H7 (cell line): ENCODE measurements around the gene TMEM131. TPM values are rescaled to one million over a fixed set of nuclear protein-coding genes. Genes with fewer than 3 reads are reported as not detected.

Source experiments
- DNase-seq: peaks from one replicate; pipeline ENCODE4 v3.0.0; 2012
- H3K27me3 ChIP-seq: 2 replicates; pipeline ENCODE4 v1.6.0; 2011; ENCODE audit warnings: mild to moderate bottlenecking, low read length; ENCODE audit not compliant: control insufficient read depth, insufficient read depth
- H3K36me3 ChIP-seq: replicated peaks from 2 replicates; pipeline ENCODE4 v1.5.1; 2011; ENCODE audit warnings: low read length; ENCODE audit not compliant: control insufficient read depth, insufficient read depth
- H3K4me3 ChIP-seq: 2 replicates; pipeline ENCODE4 v1.5.1; 2011; ENCODE audit warnings: low read depth, mild to moderate bottlenecking, control low read depth, low read length, moderate library complexity; ENCODE audit not compliant: insufficient read depth
- total RNA-seq: library from RNA; depleted of rRNA; stranded (reverse); fragments of >200 nt; shearing (Covaris generic); gene quantifications from 2 replicates; pipeline ENCODE4 v1.2.3, GENCODE V29; 2014

TMEM131 gene
- total RNA-seq, 1 experiment from 2014 or later, result 7.4 TPM

GRCh38 chr2:97991081-97991856 is 4.5 kb downstream of the TMEM131 start:
- DNase-seq, result no peak

GRCh38 chr2:97988722-97989121 is 7.0 kb downstream of the TMEM131 start:
- no peak for DNase-seq
- no peak overlapping the region for H3K4me3 ChIP-seq

More at GRCh38 chr2:97991081-97991856, 4.5 kb downstream of the TMEM131 start:
- Histone ChIP-seq H3K4me3 (no peak overlapping the region), H3K27me3 (no peaks in the 10 kb centered on the region), H3K36me3 (no peaks in the 10 kb centered on the region)

GRCh38 chr2:97985998-97986397 is 9.8 kb downstream of the TMEM131 start:
- DNase-seq, result no peak
- Histone ChIP-seq H3K27me3 (no peaks in the 10 kb centered on the region), H3K36me3 (no peaks in the 10 kb centered on the region), H3K4me3 (no peak overlapping the region)

More at GRCh38 chr2:97988722-97989121, 7.0 kb downstream of the TMEM131 start:
- H3K27me3 ChIP-seq, result no peaks in the 10 kb centered on the region
- no peaks in the 10 kb centered on the region for H3K36me3 ChIP-seq

DNA sequence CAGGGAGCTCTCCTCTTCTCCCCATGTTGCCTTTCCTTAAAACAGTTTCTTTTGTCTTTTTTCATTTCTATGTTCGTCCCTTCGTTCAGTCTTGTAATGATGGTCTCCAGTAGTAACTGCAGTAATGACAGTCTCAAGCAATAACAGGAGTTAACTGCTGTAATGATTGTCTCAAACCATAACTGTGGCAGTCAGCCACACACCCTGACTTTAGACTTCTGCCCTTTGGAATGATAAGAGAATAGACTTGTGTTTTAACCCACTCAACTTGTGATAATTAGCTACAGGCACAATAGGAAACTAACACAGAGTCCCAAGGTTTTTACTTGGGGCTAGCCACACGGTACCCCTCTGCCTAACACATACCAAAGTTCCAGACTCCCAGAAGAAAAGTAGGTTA is 12.1 kb downstream of the TMEM131 start:
- Histone ChIP-seq H3K4me3 (no peak overlapping the region), H3K36me3 (no peaks in the 10 kb centered on the region), H3K27me3 (no peaks in the 10 kb centered on the region)

DNA sequence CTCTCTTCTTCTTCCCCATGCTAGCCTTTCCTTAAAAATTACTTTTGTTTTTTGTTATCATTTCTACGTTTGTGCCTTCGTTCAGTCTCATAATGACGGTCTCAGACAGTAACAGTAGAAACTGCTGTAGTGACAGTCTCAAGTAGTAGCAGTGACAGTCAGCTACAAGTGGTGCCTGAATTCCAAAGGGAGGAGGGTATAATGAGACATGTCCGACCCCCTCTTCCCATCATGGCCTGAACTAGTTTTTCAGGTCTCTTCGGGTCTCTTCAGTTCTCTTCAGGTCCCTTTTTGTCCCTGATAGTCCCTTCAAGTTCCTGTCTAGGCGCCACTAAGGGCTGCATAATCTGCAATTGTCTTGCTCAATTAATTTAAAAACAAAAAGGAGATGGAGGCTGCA is 12.6 kb downstream of the TMEM131 start:
- DNase-seq, result no peak
- Histone ChIP-seq H3K36me3 (no peaks in the 10 kb centered on the region), H3K27me3 (no peaks in the 10 kb centered on the region), H3K4me3 (no peak overlapping the region)

More for the DNA sequence above, 12.1 kb downstream of the TMEM131 start:
- no peak for DNase-seq

DNA sequence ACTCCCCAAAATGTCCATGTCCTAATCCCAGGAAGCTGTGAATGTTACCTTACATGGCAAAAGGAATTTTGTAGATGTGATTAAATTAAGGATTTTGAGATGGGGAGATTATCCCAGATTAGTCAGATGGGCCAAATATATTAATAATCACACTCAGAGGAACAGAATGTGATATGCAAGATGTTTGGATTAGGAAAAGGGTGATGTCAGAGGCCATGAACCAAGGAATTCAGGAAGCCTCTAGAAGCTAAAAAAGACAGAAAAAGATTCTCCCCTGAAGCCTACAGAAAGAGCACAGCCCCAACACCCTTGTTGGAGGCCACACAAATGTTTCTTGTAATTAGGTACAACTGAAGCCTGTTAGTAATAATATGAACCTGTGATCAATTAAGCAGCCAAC is 13.1 kb downstream of the TMEM131 start:
- no peaks in the 10 kb centered on the region for H3K27me3 ChIP-seq
- H3K36me3 ChIP-seq, result no peaks in the 10 kb centered on the region
- DNase-seq, result no peak
- H3K4me3 ChIP-seq, result no peak overlapping the region

DNA sequence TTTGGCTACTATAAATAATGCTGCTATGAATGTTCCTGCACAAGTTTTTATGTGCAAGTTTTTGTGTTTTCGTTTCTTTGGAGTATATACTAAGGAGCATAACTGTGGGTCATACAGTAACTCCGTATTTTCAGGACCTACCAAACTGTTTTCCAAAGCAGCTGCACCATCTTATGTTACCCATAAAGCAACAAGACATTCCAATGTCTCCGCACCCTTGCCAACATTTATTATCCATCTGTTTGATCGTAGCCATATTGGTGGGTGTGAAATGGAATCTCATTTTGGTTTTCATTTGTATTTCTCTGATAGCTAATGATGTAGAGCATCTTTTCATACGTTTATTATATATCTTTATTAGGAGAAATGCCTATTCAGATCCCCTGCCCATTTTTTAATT is 13.8 kb downstream of the TMEM131 start:
- Histone ChIP-seq H3K27me3 (no peaks in the 10 kb centered on the region), H3K36me3 (no peaks in the 10 kb centered on the region), H3K4me3 (no peak overlapping the region)
- no peak for DNase-seq

GRCh38 chr2:97979904-97980303 is 15.8 kb downstream of the TMEM131 start:
- no peak for DNase-seq
- Histone ChIP-seq H3K4me3 (no peak overlapping the region), H3K36me3 (no peaks in the 10 kb centered on the region), H3K27me3 (no peaks in the 10 kb centered on the region)

DNA sequence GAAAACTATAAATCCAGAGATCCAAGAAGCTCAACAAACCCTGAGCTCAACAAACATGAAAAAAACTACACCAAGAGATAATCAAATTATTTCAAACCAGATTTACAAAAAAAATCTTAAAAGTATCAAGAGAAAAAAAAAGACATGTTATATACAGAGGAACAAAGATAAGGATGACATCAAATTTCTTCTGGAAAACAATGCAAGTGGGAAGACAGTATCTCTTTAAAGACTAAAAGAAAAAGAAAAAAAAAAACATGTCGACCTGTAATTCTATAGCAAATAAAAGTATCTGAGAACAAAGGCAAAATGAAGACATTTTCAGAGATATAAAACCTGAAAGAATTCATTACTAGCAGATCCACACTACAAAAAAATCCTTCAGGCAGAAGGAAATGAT is 21.3 kb downstream of the TMEM131 start:
- Histone ChIP-seq H3K27me3 (no peaks in the 10 kb centered on the region), H3K4me3 (no peak overlapping the region), H3K36me3 (no peaks in the 10 kb centered on the region)
- no peak for DNase-seq

GRCh38 chr2:97970293-97971060 is 25.3 kb downstream of the TMEM131 start:
- no peak overlapping the region for H3K4me3 ChIP-seq
- H3K27me3 ChIP-seq, result no peaks in the 10 kb centered on the region
- no peaks in the 10 kb centered on the region for H3K36me3 ChIP-seq
- DNase-seq, result no peak

DNA sequence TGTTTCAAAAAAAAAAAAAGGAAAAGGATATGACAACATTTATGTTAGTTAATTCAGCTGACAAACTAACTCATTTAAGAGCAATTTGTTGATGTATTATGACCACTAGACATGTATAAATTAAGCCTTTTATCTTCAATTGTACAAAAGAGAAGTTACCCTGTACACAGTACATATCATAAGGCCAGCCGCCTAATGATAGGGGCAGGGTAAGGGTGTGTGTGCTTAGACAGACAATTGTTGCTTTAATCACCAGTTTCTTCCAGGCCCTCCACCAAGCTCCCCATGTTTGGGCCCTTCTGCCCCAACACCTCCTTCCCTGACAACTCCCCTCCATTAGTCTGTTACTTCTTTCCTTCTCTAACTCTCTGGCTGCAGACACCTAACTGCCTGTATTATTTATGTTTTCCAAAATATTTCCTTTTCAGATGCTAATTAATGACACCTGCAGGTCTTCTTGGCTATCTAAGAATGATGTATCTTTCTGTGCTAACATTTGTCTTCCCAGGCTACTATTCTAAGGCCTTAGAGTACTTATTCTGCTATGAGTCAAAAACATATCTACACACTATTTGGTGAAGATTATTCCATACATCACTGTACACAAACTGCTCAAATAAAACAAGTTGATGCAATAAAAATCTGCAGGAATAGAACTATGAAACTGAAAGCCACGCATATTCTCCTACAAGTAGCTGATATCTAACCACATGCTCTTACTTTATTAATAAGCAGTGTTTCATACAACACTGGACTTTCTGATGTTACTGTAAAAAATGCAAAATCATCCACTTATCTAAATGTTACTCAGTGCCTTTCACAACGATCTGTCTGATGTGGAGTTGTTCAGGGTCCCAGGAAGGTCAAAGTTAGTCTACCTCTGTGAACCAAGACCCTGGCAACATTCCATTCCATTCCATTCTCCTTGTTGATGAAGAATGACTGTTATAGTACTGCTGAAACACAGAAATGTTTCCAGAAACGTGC is 26.4 kb downstream of the TMEM131 start:
- Histone ChIP-seq H3K27me3 (no peaks in the 10 kb centered on the region), H3K4me3 (no peak overlapping the region), H3K36me3 (no peaks in the 10 kb centered on the region)
- DNase-seq, result no peak

- no peak for DNase-seq
- Histone ChIP-seq H3K27me3 (no peaks in the 10 kb centered on the region), H3K4me3 (no peak overlapping the region), H3K36me3 (no peaks in the 10 kb centered on the region)
Observed at GRCh38 chr2:97967931-97968627, 27.7 kb downstream of the TMEM131 start.

DNA sequence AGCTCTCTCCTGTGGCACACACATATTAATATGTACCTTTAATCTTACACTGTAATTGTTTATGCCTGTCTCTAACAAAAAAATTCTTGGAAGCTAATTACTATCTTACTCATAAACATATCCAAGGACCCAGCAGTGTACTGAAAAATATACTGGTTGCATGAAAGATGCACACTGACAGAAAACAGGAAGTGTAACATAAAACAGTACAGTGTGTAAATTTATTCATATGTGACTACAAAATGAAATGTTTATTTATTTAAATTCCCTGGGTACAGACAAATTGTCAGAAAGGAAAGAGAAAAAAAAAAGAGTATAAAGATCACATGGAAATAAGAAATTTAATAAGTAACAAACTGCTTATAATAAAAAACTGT is 28.5 kb downstream of the TMEM131 start:
- H3K4me3 ChIP-seq, result no peak overlapping the region

More for the DNA sequence above, 28.5 kb downstream of the TMEM131 start:
- Histone ChIP-seq H3K36me3 (no peaks in the 10 kb centered on the region), H3K27me3 (no peaks in the 10 kb centered on the region)
- DNase-seq, result no peak
